CD4-positive, alpha-beta T cell treated with Interleukin-17A for 1 hour (primary cell): ENCODE data around the gene HDAC7.

Experiments used
- DNase-seq: peaks from one replicate; pipeline ENCODE4 v3.0.0-alpha.2; 2020

The HDAC7 gene

GRCh38 chr12:47743311-47743860 is 76.3 kb downstream of the HDAC7 start:
- DNase-seq: no peak

- peak; percentile 75 for DNase-seq
These were observed 77.4 kb downstream of the HDAC7 start for GRCh38 chr12:47742253-47742825.

GRCh38 chr12:47741340-47741703 is 78.4 kb downstream of the HDAC7 start:
- peak; percentile 83 for DNase-seq

GRCh38 chr12:47740606-47741339 is 78.9 kb downstream of the HDAC7 start:
- no peak for DNase-seq

- DNase-seq: no peak
These were observed 79.7 kb downstream of the HDAC7 start for GRCh38 chr12:47739979-47740378.

GRCh38 chr12:47739297-47739696 is 80.4 kb downstream of the HDAC7 start:
- no peak for DNase-seq

- no peak for DNase-seq
These were observed 81.6 kb downstream of the HDAC7 start for GRCh38 chr12:47737936-47738594.

- DNase-seq: no peak
These were observed 82.6 kb downstream of the HDAC7 start for GRCh38 chr12:47736877-47737676.

- no peak for DNase-seq
These were observed 83.5 kb downstream of the HDAC7 start for GRCh38 chr12:47736216-47736615.

GRCh38 chr12:47735649-47736048 is 84.1 kb downstream of the HDAC7 start:
- DNase-seq: no peak

- DNase-seq: no peak
These were observed 84.8 kb downstream of the HDAC7 start for GRCh38 chr12:47734725-47735480.

GRCh38 chr12:47733142-47733541 is 86.6 kb downstream of the HDAC7 start:
- DNase-seq: no peak
